Measurements from ENCODE around the gene MYEOV.

MYEOV gene

GRCh38 chr11:69310351-69310750 is 16.4 kb downstream of the MYEOV start:
- TF ChIP-seq, protein P1, sequence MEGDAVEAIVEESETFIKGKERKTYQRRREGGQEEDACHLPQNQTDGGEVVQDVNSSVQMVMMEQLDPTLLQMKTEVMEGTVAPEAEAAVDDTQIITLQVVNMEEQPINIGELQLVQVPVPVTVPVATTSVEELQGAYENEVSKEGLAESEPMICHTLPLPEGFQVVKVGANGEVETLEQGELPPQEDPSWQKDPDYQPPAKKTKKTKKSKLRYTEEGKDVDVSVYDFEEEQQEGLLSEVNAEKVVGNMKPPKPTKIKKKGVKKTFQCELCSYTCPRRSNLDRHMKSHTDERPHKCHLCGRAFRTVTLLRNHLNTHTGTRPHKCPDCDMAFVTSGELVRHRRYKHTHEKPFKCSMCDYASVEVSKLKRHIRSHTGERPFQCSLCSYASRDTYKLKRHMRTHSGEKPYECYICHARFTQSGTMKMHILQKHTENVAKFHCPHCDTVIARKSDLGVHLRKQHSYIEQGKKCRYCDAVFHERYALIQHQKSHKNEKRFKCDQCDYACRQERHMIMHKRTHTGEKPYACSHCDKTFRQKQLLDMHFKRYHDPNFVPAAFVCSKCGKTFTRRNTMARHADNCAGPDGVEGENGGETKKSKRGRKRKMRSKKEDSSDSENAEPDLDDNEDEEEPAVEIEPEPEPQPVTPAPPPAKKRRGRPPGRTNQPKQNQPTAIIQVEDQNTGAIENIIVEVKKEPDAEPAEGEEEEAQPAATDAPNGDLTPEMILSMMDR (conservative IDR thresholded peaks at IDR 0.05; ENCODE audit: low read depth, low read length), result no peak
- no peak for DNase-seq (ENCODE audit: low read depth)

DNA sequence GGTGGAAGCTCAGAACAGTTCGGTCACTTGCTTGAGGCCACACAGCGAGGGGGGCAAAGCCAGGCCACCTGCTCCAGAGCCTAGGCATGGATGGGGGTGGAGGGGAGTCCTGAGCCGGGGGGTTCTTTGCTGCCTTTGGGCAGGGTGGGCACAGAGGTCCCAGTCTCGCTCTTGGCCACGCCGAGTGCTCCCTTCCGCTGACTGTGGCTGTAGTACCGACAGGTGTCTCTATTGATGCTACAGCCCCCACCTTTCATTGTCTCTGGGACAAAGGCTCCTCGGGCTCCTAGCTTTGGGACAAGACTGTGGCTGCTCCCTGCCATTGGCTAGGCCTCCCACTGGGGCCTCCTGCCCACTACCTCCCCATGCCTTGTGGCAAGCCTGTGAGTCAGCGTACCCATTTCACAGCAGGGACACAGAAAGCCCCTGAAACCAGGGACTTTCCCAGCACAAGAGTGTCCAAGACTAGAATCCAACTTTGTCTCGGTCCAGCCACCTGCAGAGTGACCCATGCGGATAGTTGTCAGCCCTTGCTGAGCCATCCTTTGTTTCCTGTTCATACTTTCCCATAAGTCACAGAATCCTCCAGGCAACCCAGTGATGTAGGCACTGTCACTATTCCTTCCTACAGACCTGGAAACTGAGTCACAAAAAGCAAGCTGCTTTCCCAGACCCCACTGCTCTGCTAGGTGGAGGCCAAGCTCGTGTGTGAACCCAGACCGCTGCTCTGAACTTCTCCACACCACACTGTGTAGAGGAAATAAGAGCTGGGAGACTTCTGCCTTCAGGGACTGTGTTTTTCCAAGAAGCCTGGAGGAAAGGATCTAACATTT is 17.2 kb downstream of the MYEOV start:
- peak; percentile 12 for DNase-seq (ENCODE audit: low read depth)
- TF ChIP-seq, protein P1 (conservative IDR thresholded peaks at IDR 0.05; ENCODE audit: low read depth, low read length), result no peak
- H3K4me3 ChIP-seq (ENCODE audit: low read depth, low read length), result no peak overlapping the region

More at GRCh38 chr11:69310351-69310750, 16.4 kb downstream of the MYEOV start:
- H3K4me3 ChIP-seq (ENCODE audit: low read depth, low read length), result no peak overlapping the region

GRCh38 chr11:69311767-69312385 is 17.9 kb downstream of the MYEOV start:
- TF ChIP-seq, protein P1 (conservative IDR thresholded peaks at IDR 0.05; ENCODE audit: low read depth, low read length), result no peak
- DNase-seq (ENCODE audit: low read depth), result no peak
- H3K4me3 ChIP-seq (ENCODE audit: low read depth, low read length), result no peak overlapping the region

GRCh38 chr11:69312453-69313404 is 18.8 kb downstream of the MYEOV start:
- H3K4me3 ChIP-seq (ENCODE audit: low read depth, low read length), result no peak overlapping the region
- DNase-seq (ENCODE audit: low read depth), result no peak
- TF ChIP-seq, protein P1 (conservative IDR thresholded peaks at IDR 0.05; ENCODE audit: low read depth, low read length), result no peak

- no peak for DNase-seq (ENCODE audit: low read depth)
- TF ChIP-seq, protein P1 (conservative IDR thresholded peaks at IDR 0.05; ENCODE audit: low read depth, low read length), result no peak
- no peak overlapping the region for H3K4me3 ChIP-seq (ENCODE audit: low read depth, low read length)
These were observed 20.0 kb downstream of the MYEOV start for GRCh38 chr11:69313992-69314391.

DNA sequence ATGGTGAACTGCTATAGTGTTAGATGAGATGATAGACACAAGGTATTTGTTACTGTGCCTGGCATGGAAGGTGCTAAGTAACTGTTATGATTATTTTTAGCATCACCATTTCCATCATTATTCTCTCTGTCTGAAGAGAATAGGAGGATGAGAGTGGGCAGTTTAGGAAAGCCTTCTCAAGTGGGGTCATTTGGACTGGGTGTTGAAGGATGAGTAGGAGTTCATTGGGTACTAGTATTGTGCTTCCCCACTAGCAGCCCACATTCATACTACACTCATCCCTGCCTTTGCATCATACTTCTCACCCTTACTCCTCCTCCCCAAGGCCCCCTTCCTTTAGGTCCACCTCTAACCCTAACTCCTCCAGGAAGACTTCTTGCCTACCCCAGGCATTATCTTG is 20.6 kb downstream of the MYEOV start:
- no peak overlapping the region for H3K4me3 ChIP-seq (ENCODE audit: low read depth, low read length)
- TF ChIP-seq, protein P1 (conservative IDR thresholded peaks at IDR 0.05; ENCODE audit: low read depth, low read length), result no peak
- no peak for DNase-seq (ENCODE audit: low read depth)
